K562 (cell line): Measurements from ENCODE around the gene HHIPL1. TPM values are rescaled to one million over a fixed set of nuclear protein-coding genes. Genes with fewer than 3 reads are reported as not detected.

ENCODE experiments used
- ATAC-seq: fragments of 200-7000 bp; cut with Tn5 transposase; 3 replicates; pipeline ENCODE4 v1.9.1; 2020; ENCODE audit warnings: moderate library complexity
- BruUV-seq: library from RNA; stranded (reverse); fragments of 400-500 nt; replicated peaks from 2 replicates; lab custom pipeline; 2021; lab: Mats Ljungman, UMichigan
- CTCF ChIA-PET: fragments of 300-600 bp; formaldehyde crosslinking; extraction: SDS; loops from one replicate; lab custom pipeline; 2021; ENCODE audit warnings: low intra/inter-chr PET ratio; lab: Yijun Ruan, JAX
- POLR2A ChIA-PET: fragments of 300-600, 350-650 bp; sonication (Branson Sonifier 250); formaldehyde crosslinking; extraction: SDS; loops from one replicate; lab custom pipeline; 2021; ENCODE audit warnings: antibody characterized with exemption, inconsistent platforms; lab: Yijun Ruan, JAX
- DNase-seq, 4 experiments: peaks; one replicate each; pipeline versions ENCODE4 v3.0.0 to v3.0.0-alpha.2; 2011 to 2018; ENCODE audit warnings: low spot score in 3 of 4, mixed read lengths in 3 of 4; ENCODE audit errors: extremely low read depth in 1 of 4
- FAIRE-seq: peaks from 2 replicates; lab custom pipeline; 2011; peaks lifted over from hg19 to GRCh38; lab: Jason Lieb, UNC
- H2AFZ ChIP-seq: 2 replicates; pipeline ENCODE4 v1.6.0; 2011; ENCODE audit warnings: low read depth, low read length, control low read depth, inconsistent platforms
- H3K27ac ChIP-seq: fragments of 200-600 bp; 3 replicates; pipeline ENCODE4 v1.8.0; 2011; ENCODE audit warnings: low read depth, mild to moderate bottlenecking, control low read depth, inconsistent platforms, low read length, moderate library complexity, mixed read lengths; ENCODE audit errors: extremely low read depth
- H3K27me3 ChIP-seq, 2 experiments: fragments of 300-600 bp in 1 of 2; 2 replicates in 1 of 2; 3 replicates in 1 of 2; pipeline versions ENCODE4 v1.6.0 to v1.8.0; 2011; ENCODE audit warnings: inconsistent platforms in 2 of 2, low read length in 2 of 2, mild to moderate bottlenecking in 1 of 2, mixed read lengths in 1 of 2, moderate library complexity in 1 of 2; ENCODE audit not compliant: control insufficient read depth in 2 of 2, insufficient read depth in 2 of 2
- H3K36me3 ChIP-seq: fragments of 300-600 bp; 3 replicates; pipeline ENCODE4 v1.8.0; 2011; ENCODE audit warnings: mild to moderate bottlenecking, low read length, inconsistent platforms; ENCODE audit not compliant: control insufficient read depth, insufficient read depth
- H3K4me1 ChIP-seq, 2 experiments: fragments of 200-600 bp in 1 of 2; replicated peaks in 1 of 2; 2 replicates in 1 of 2; 3 replicates in 1 of 2; pipeline versions ENCODE4 v1.5.1 to v1.8.0; 2011; ENCODE audit warnings: inconsistent platforms in 2 of 2, low read length in 2 of 2, mild to moderate bottlenecking in 1 of 2, mixed read lengths in 1 of 2, moderate library complexity in 1 of 2; ENCODE audit not compliant: control insufficient read depth in 2 of 2, insufficient read depth in 2 of 2
- H3K4me2 ChIP-seq: 2 replicates; pipeline ENCODE4 v1.6.1; 2011; ENCODE audit warnings: low read length, control low read depth, inconsistent platforms, mixed read lengths; ENCODE audit not compliant: insufficient read depth
- H3K4me3 ChIP-seq: fragments of 200-600 bp; sonication (generic), shearing (Covaris generic); 2 replicates; pipeline ENCODE4 v1.5.1; 2016; ENCODE audit warnings: control low read depth, inconsistent platforms
- H3K79me2 ChIP-seq: fragments of 200-600 bp; 3 replicates; pipeline ENCODE4 v1.8.0; 2011; ENCODE audit warnings: low read length, inconsistent platforms; ENCODE audit not compliant: control insufficient read depth, insufficient read depth
- H3K9ac ChIP-seq, 2 experiments: 2 replicates each; pipeline versions ENCODE4 v1.6.0 to v1.6.1; 2011; ENCODE audit warnings: low read depth in 2 of 2, low read length in 2 of 2, control low read depth in 1 of 2, inconsistent platforms in 1 of 2, mild to moderate bottlenecking in 1 of 2, mixed read lengths in 1 of 2; ENCODE audit not compliant: insufficient read depth in 1 of 2
- H3K9me1 ChIP-seq: one replicate; pipeline ENCODE4 v1.6.0; 2011; ENCODE audit warnings: inconsistent platforms, mild to moderate bottlenecking, low read length, moderate library complexity; ENCODE audit not compliant: control insufficient read depth, insufficient read depth
- H3K9me3 ChIP-seq: replicated peaks from 2 replicates; pipeline ENCODE4 v1.5.1; 2011; ENCODE audit warnings: low read depth, low read length, inconsistent platforms; ENCODE audit not compliant: control insufficient read depth, insufficient read depth
- H4K20me1 ChIP-seq: replicated peaks from 2 replicates; pipeline ENCODE4 v1.6.1; 2011; ENCODE audit warnings: low read length, inconsistent platforms, mixed read lengths; ENCODE audit not compliant: control insufficient read depth, insufficient read depth
- CAMTA2 ChIP-seq: fragments of 250-450 bp; sonication (Bioruptor Pico); conservative IDR thresholded peaks from 2 replicates; pipeline ENCODE4 v1.5.1; 2022
- HBP1 ChIP-seq: fragments of 450-650 bp; formaldehyde crosslinking; IDR thresholded peaks from 2 replicates; pipeline ENCODE4 v1.4.0; 2022; ENCODE audit warnings: missing genetic modification characterization
- NCOA1 ChIP-seq: fragments of 450-650 bp; IDR thresholded peaks from 2 replicates; pipeline ENCODE4 v1.6.1; 2016; ENCODE audit warnings: low read depth
- SIN3A ChIP-seq, 2 experiments: fragments of 150-350 bp in 1 of 2; IDR thresholded peaks; 2 replicates each; pipeline ENCODE4 v1.6.1; 2011 to 2016; ENCODE audit warnings: borderline replicate concordance in 2 of 2, low read depth in 2 of 2, low read length in 2 of 2, mild to moderate bottlenecking in 2 of 2, moderate library complexity in 2 of 2; ENCODE audit not compliant: control insufficient read depth in 1 of 2
- SP1 ChIP-seq: sonication (generic); formaldehyde crosslinking; IDR thresholded peaks from 2 replicates; pipeline ENCODE4 v1.8.1; 2022; ENCODE audit warnings: mild to moderate bottlenecking, missing genetic modification reagents
- SRF ChIP-seq, 2 experiments: fragments of 250-450, 450-650 bp in 1 of 2; sonication (Bioruptor Pico) in 1 of 2; sonication (generic) in 1 of 2; formaldehyde crosslinking; IDR thresholded peaks; 2 replicates each; pipeline versions ENCODE4 v1.5.0 to v1.5.1; 2020 to 2022; ENCODE audit warnings: mild to moderate bottlenecking in 1 of 2, missing genetic modification reagents in 1 of 2
- WGBS: fragments of 100-300 bp; shearing (Covaris generic); methylation state at CpG from one replicate; pipeline ENCODE4 v1.1.6; 2016; ENCODE audit warnings: low coverage, mixed read lengths; ENCODE audit not compliant: insufficient coverage; ENCODE audit errors: missing lambda C conversion rate; 5-methylcytosine and 5-hydroxymethylcytosine counted together
- in situ Hi-C: fragments of 300-500 bp; cut with MboI; formaldehyde crosslinking; loops from 4 replicates; pipeline ENCODE4 v1.15.0; 2018; ENCODE audit warnings: inconsistent platforms, mixed read lengths
- intact Hi-C: fragments of 100-400 bp; cut with micrococcal nuclease; formaldehyde crosslinking; loops from 2 replicates; pipeline ENCODE4 v1.14.2; 2022
- polyA plus RNA-seq, 8 experiments: library from polyadenylated mRNA; depleted of rRNA in 4 of 8; stranded (reverse) in 5 of 8; unstranded in 3 of 8; fragments of >200 nt; fragmentation: Nextera tagmentation in 2 of 8; fragmentation: Illumina TruSeq in 1 of 8; extraction: Ambion mirVana in 2 of 8; extraction: Trizol in 1 of 8; gene quantifications; 2 replicates each; pipeline versions ENCODE4 v1.2.1 to v1.2.3, GENCODE V29; 2011 to 2014; ENCODE audit warnings: inconsistent platforms in 1 of 8, missing spikeins in 1 of 8
- total RNA-seq, 7 experiments: library from RNA; depleted of rRNA in 6 of 7; stranded (reverse); fragments of >200 nt in 6 of 7; fragmentation: Illumina TruSeq in 2 of 7; extraction: Trizol in 2 of 7; gene quantifications; 2 replicates each; pipeline versions ENCODE4 v1.2.1 to v1.2.3, GENCODE V29; 2011 to 2021; ENCODE audit warnings: low replicate concordance in 1 of 7

HHIPL1 gene
- total and polyA plus RNA-seq, 9 of the 15 experiments (the other 6 are each of a cell fraction or from before 2014, with no cell fraction given): not detected

- no TSS peak for BruUV-seq
- ChIA-PET CTCF (no interaction called here), POLR2A (interaction anchor here (0.7 to 1.2 kb wide), 3 partner anchors 94 to 1342 kb away, joined by 3 to 4 read pairs (median 3); no protein-coding TSS in a partner anchor)
- Histone ChIP-seq H4K20me1 (0 out of 2 replicates have a peak, but pooled peaks cover 2% of the 10 kb centered on the region), H3K9ac (no peak overlapping the region), H3K27me3 (peaks cover 3 to 22% of the 10 kb centered on the region in 2 experiments; a peak in 2 of 5 replicates), H3K4me3 (no peak overlapping the region), H3K9me1 (no peaks in the 10 kb centered on the region), H3K4me2 (no peak overlapping the region), H3K79me2 (no peaks in the 10 kb centered on the region), H3K4me1 (peaks cover 0 to 3% of the 10 kb centered on the region in 2 experiments; a peak in 1 of 5 replicates), H3K27ac (no peak overlapping the region), H3K36me3 (no peaks in the 10 kb centered on the region), H3K9me3 (no peaks in the 10 kb centered on the region), H2AFZ (no peak overlapping the region)
- in situ Hi-C loops (no loop called here), intact Hi-C loops (no loop called here)
- no peak for FAIRE-seq
- DNase-seq: no peak
- TF ChIP-seq SRF (CRISPR knock-in tag; IDR thresholded peaks at IDR 0.05): no peak
- TF ChIP-seq HBP1 (CRISPR knock-in tag): no peak
- no peak for TF ChIP-seq SP1 (CRISPR knock-in tag)
- no peak for TF ChIP-seq SIN3A (IDR thresholded peaks at IDR 0.05; ENCODE audit: borderline replicate concordance in 2 of 2, control insufficient read depth in 1 of 2, low read depth in 2 of 2, low read length in 2 of 2)
- no peak for TF ChIP-seq NCOA1
- TF ChIP-seq CAMTA2 (CRISPR knock-in tag): no peak
- 9% methylated on average over 13 of the region's 16 CpGs for WGBS
- ATAC-seq: no peak
These were observed 27.8 kb upstream of the HHIPL1 start for GRCh38 chr14:99616832-99617800.
